ENCODE measurements around the gene NFIB.

NFIB gene

GRCh38 chr9:14058325-14058688, 255.6 kb downstream of the NFIB start:
- no peak for DNase-seq

GRCh38 chr9:14057368-14058324, 256.3 kb downstream of the NFIB start:
- DNase-seq: no peak

- DNase-seq: no peak
Observed at GRCh38 chr9:14056316-14056861, 257.6 kb downstream of the NFIB start.

- no peak for DNase-seq
Observed at GRCh38 chr9:14054096-14054495, 259.8 kb downstream of the NFIB start.

- DNase-seq: no peak
Observed at GRCh38 chr9:14052359-14052758, 261.6 kb downstream of the NFIB start.

- no peak for DNase-seq
Observed at GRCh38 chr9:14051419-14051818, 262.5 kb downstream of the NFIB start.

- no peak for DNase-seq
Observed at GRCh38 chr9:14043483-14043882, 270.5 kb downstream of the NFIB start.

- no peak for DNase-seq
Observed at GRCh38 chr9:14037331-14037730, 276.6 kb downstream of the NFIB start.

- DNase-seq: no peak
Observed at GRCh38 chr9:14033067-14033466, 280.9 kb downstream of the NFIB start.
